GM21447 (cell line): ENCODE measurements around the gene CAND1.

Experiments
- ATAC-seq: cut with Tn5 transposase; IDR thresholded peaks from one replicate; pipeline ENCODE4 v1.9.1; 2021; ENCODE audit not compliant: unreplicated experiment

Gene CAND1

GRCh38 chr12:67280088-67280487, 10.9 kb downstream of the CAND1 start:
- no peak for ATAC-seq

GRCh38 chr12:67280572-67280971, 11.4 kb downstream of the CAND1 start:
- no peak for ATAC-seq

- ATAC-seq: no peak
Measured at GRCh38 chr12:67284561-67284960, 15.4 kb downstream of the CAND1 start.

- ATAC-seq: no peak
Measured at GRCh38 chr12:67286257-67286656, 17.1 kb downstream of the CAND1 start.

GRCh38 chr12:67287311-67287710, 18.2 kb downstream of the CAND1 start:
- ATAC-seq: no peak

GRCh38 chr12:67288561-67288960, 19.4 kb downstream of the CAND1 start:
- ATAC-seq: no peak

GRCh38 chr12:67290378-67290777, 21.2 kb downstream of the CAND1 start:
- ATAC-seq: no peak

- ATAC-seq: no peak
Measured at GRCh38 chr12:67299526-67299925, 30.4 kb downstream of the CAND1 start.

GRCh38 chr12:67299926-67300325, 30.8 kb downstream of the CAND1 start:
- ATAC-seq: no peak

- no peak for ATAC-seq
Measured at GRCh38 chr12:67302162-67302561, 33.0 kb downstream of the CAND1 start.

- ATAC-seq: no peak
Measured at GRCh38 chr12:67305544-67305943, 36.4 kb downstream of the CAND1 start.

- ATAC-seq: no peak
Measured at GRCh38 chr12:67306712-67307111, 37.6 kb downstream of the CAND1 start.

GRCh38 chr12:67315661-67316060, 46.5 kb downstream of the CAND1 start:
- no peak for ATAC-seq

- no peak for ATAC-seq
Measured at GRCh38 chr12:67318786-67319185, 49.6 kb downstream of the CAND1 start.

- ATAC-seq: no peak
Measured at GRCh38 chr12:67319936-67320335, 50.8 kb downstream of the CAND1 start.

- ATAC-seq: no peak
Measured at GRCh38 chr12:67320614-67321295, 51.6 kb downstream of the CAND1 start.

- ATAC-seq: no peak
Measured at GRCh38 chr12:67322580-67322979, 53.4 kb downstream of the CAND1 start.

- ATAC-seq: no peak
Measured at GRCh38 chr12:67323007-67323406, 53.8 kb downstream of the CAND1 start.

GRCh38 chr12:67326637-67327036, 57.5 kb downstream of the CAND1 start:
- ATAC-seq: no peak

- no peak for ATAC-seq
Measured at GRCh38 chr12:67327466-67327865, 58.3 kb downstream of the CAND1 start.

GRCh38 chr12:67331123-67331522, 62.0 kb downstream of the CAND1 start:
- no peak for ATAC-seq

GRCh38 chr12:67331828-67332227, 62.7 kb downstream of the CAND1 start:
- ATAC-seq: no peak

GRCh38 chr12:67333649-67334048, 64.5 kb downstream of the CAND1 start:
- ATAC-seq: no peak
